ENCODE results near the gene FIS1.
"Not testable (repeated sequence)": the region's sequence is repeated elsewhere in the genome, so short reads cannot be mapped to it uniquely, and the experiment has no call there.

Gene FIS1

DNA sequence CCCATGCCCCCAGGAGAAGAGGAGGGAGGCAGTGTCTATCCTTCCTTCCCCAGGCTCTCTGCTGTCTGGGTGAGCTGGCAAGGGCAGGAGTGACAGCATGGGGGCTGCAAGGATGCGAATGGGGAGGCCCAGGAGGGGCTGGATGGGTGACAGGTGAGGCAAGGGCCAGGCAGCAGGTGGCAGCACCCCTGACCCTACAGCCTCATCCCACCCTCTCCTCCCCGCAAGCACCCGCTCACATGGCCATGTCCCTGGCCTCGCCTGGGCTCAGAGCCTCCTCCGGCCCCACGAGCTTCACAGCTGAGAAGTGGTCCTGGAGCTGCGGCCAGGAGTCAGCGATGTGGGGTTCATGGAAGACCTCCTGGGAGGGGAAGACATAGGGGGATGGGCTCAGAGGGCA lies 32.9 kb downstream of the FIS1 start:
- Mint-ChIP-seq H3K4me1 (ENCODE audit: low read depth) (peaks cover 8% of the 10 kb centered on the region), H3K4me3 (no peak overlapping the region), H3K36me3 (ENCODE audit: low read depth) (peaks cover 32% of the 10 kb centered on the region), H3K9me3 (no peaks in the 10 kb centered on the region), H3K27ac (no peak overlapping the region), H3K27me3 (ENCODE audit: low read depth) (no peaks in the 10 kb centered on the region)
- no peak for DNase-seq (ENCODE audit: low spot score)

DNA sequence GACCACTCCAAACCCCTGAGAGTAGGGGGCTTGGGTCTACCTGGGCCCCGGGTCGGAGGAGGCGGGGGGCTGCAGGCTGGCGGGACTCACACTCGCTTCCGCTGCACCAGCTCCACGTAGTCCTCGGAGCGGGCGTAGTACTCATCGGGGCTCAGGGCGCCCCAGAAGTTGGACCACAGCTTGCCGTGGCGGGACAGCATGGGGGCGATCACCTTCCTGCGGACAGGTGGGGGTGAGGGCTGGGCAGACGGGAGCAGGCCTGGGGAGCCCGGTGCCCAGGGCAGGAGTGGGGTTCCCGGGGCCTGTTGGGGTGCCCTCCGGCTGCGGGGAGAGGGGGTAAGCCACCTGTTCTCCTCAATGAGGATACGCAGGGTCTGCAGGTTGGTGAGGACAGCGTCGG lies 33.4 kb downstream of the FIS1 start:
- Mint-ChIP-seq H3K27ac (no peak overlapping the region), H3K4me3 (no peak overlapping the region), H3K4me1 (ENCODE audit: low read depth) (peaks cover 5% of the 10 kb centered on the region), H3K36me3 (ENCODE audit: low read depth) (peaks cover 29% of the 10 kb centered on the region), H3K27me3 (ENCODE audit: low read depth) (no peaks in the 10 kb centered on the region), H3K9me3 (no peaks in the 10 kb centered on the region)
- DNase-seq (ENCODE audit: low spot score) = no peak

DNA sequence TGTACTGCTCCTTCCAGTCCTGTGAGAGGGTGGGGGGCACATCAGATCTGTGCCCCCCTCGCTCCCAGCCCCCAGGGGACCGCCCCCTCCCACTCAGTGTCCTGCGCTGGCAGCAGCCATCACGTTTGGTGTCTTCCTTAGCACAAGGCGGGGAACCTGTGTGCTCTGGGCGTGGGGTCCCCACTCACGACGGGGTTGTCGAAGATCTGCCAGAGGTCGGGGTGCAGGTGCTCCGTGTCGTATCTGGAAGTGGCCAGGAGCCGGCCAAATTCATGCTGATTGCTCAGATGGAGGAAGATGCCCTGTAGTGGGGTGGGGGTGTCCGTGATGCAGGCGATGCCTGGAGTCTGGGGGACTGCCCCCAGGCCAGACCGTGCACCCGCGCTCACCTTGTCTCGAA lies 34.7 kb downstream of the FIS1 start:
- Mint-ChIP-seq H3K4me3 (no peak overlapping the region), H3K4me1 (ENCODE audit: low read depth) (no peaks in the 10 kb centered on the region), H3K36me3 (ENCODE audit: low read depth) (peaks cover 22% of the 10 kb centered on the region), H3K27ac (no peak overlapping the region), H3K27me3 (ENCODE audit: low read depth) (no peaks in the 10 kb centered on the region), H3K9me3 (no peaks in the 10 kb centered on the region)
- DNase-seq (ENCODE audit: low spot score) = no peak

DNA sequence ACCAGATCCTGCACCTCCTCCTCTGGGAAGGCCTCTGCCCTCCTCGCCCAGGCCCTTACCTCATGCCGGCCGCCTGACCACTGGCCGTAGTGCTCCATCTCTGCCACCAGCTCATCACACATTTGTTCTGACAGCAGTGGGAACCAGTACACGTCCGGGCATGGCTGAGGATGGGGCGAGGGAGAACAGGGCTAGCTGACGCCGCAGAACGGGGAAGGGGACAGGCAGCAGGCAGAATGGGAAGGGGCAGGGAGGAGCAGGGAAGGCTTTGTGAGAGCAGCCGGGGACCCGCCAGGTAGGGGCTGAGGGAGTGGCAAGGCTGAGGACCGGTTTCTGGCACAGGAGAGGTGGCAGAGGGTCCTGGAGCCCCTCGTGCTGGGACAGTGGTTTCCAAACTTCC lies 36.1 kb downstream of the FIS1 start:
- DNase-seq (ENCODE audit: low spot score) = no peak
- H3K27ac Mint-ChIP-seq = no peak overlapping the region
- peaks cover 3% of the 10 kb centered on the region for H3K27me3 Mint-ChIP-seq (ENCODE audit: low read depth)
- H3K9me3 Mint-ChIP-seq = no peaks in the 10 kb centered on the region
- H3K36me3 Mint-ChIP-seq (ENCODE audit: low read depth) = peaks cover 14% of the 10 kb centered on the region
- H3K4me1 Mint-ChIP-seq (ENCODE audit: low read depth) = peaks cover under 1% of the 10 kb centered on the region
- H3K4me3 Mint-ChIP-seq = no peak overlapping the region

DNA sequence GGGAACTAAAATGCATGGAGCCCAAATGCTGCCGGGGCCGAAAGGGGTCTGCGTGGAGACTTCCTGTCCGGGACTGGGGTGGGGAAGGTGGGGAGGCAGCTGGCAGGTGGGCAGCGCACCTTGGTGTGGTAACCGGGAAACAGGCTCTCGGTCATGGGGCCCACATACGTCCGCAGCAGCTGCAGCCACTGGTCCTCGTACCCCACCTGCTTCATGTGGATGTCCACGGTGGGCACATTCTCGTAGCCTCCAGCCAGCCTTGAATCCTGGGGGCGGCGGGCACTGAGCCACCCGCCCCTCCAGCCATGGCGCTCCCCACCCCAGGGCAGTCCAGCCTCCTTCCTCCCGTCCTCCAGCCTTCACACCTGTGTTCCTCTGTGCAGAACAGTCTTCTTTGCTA lies 37.4 kb downstream of the FIS1 start:
- peak overlapping the region; percentile 35 for H3K27ac Mint-ChIP-seq

DNA sequence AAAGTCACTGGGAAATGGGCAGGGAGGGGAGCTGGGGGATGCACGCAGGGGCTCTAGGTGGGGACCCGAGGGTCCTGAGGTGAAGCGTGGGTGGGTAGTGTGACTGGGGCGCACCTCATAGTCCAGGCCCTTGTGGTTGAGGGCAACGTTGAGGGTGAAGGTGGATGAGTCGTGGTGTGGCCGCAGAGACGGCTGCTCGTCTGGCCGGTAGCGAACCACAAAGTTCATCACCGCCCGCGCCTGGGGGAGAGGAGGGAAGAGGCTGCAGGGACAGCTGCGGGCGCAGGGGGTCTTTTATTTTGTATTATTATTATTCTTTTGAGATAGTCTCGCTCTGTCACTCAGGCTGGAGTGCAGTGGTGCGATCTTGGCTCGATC lies 38.2 kb downstream of the FIS1 start:
- no peak for DNase-seq (ENCODE audit: low spot score)
- Mint-ChIP-seq H3K27ac (no peak overlapping the region), H3K27me3 (ENCODE audit: low read depth) (peaks cover 15% of the 10 kb centered on the region), H3K4me1 (ENCODE audit: low read depth) (peaks cover 3% of the 10 kb centered on the region), H3K4me3 (no peak overlapping the region), H3K9me3 (no peaks in the 10 kb centered on the region), H3K36me3 (ENCODE audit: low read depth) (peaks cover 14% of the 10 kb centered on the region)

More for the DNA sequence above, 37.4 kb downstream of the FIS1 start:
- peaks cover 14% of the 10 kb centered on the region for H3K36me3 Mint-ChIP-seq (ENCODE audit: low read depth)
- DNase-seq (ENCODE audit: low spot score) = no peak
- H3K4me3 Mint-ChIP-seq = no peak overlapping the region
- H3K27me3 Mint-ChIP-seq (ENCODE audit: low read depth) = peaks cover 11% of the 10 kb centered on the region
- H3K9me3 Mint-ChIP-seq = no peaks in the 10 kb centered on the region
- peaks cover 3% of the 10 kb centered on the region for H3K4me1 Mint-ChIP-seq (ENCODE audit: low read depth)

DNA sequence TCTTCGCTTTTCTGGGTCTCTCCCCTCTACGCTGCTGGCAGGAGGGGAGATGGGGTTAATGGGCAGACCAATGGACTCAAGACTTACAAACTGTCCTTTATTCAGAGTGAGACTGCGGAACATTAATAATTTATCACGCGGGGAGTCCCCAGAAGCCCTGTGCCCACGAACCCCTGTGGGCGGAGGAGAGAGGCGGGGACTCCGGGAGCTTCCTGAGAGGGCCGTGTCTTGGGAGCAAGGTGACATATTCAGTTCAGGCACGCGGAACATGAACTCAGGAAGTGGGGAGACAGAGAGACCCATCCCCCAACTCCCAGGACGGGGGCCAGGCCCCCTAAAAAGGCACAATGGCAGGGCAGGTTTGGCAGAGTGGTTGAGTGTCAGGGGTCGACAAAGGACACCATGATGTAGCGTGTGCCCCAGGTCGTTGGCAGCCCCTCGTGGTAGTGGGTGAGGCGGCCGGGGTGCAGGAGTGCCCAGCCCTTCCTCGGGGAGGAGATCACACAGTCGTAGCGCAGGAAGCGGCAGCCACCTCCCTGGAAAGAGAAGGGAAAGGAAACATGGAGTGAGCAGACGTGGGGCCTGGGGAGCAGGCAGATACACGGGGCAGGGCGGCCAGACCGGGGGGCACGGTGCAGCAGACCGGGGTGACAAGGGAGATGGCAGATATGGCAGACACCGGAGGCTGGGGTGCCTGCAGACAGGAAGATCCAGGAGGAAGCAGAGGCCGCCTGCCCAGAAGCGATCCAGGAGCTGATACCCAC lies 38.8 kb downstream of the FIS1 start:
- H3K27ac Mint-ChIP-seq = peak overlapping the region; percentile 52
- peaks cover 14% of the 10 kb centered on the region for H3K36me3 Mint-ChIP-seq (ENCODE audit: low read depth)
- no peaks in the 10 kb centered on the region for H3K9me3 Mint-ChIP-seq
- DNase-seq (ENCODE audit: low spot score) = no peak
- H3K4me3 Mint-ChIP-seq = no peak overlapping the region
- H3K27me3 Mint-ChIP-seq (ENCODE audit: low read depth) = peaks cover 21% of the 10 kb centered on the region
- H3K4me1 Mint-ChIP-seq (ENCODE audit: low read depth) = peaks cover 3% of the 10 kb centered on the region

DNA sequence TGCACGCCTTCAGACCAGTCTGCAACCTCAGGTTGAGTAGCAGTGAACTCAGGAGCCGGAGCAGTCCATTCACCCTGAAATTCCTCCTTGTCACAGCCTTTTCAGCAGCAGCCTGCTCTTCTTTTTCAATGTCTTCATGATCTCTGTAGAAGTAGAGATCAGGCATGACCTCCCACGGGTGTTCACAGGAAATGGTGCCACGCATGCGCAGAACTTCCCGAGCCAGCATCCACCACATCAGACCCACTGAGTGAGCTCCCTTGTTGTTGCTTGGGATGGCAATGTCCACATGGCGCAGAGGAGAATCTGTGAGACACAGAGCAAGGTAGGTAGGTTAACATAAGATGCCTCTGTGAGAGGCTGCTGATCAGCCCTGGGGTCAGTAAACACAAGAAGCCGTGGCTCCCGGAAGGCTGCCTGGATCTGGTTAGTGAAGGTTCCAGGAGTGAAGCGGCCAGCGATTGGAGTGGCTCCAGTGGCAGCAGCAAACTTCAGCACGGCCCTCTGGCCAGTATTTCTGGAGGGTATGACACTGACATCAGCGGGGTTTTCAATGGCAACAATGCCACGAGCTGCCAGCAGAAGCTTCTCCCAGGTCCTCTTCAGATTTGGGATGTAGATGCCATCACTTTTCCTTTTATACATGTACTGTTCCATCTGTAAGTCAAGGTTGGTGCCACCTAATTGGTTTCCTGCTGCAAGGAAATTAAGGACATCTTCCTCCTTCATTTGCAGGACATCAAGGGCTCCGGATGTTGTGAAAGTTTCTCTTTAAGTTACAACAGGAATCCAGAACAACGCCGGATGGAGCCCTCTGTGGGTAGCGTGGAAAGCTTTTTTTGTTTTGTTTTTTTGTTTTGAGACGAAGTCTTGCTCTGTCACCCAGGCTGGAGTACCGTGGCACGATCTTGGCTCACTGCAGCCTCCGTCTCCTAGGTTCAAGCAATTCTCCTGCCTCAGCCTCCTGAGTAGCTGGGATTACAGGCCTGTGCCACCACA lies 40.8 kb downstream of the FIS1 start:
- H3K27ac Mint-ChIP-seq = peak overlapping the region; percentile 63
- not testable (repeated sequence) for DNase-seq (ENCODE audit: low spot score); H3K4me1 Mint-ChIP-seq (ENCODE audit: low read depth); H3K9me3 Mint-ChIP-seq
- H3K36me3 Mint-ChIP-seq (ENCODE audit: low read depth) = peaks cover 11% of the 10 kb centered on the region
- H3K27me3 Mint-ChIP-seq (ENCODE audit: low read depth) = peaks cover 33% of the 10 kb centered on the region
- H3K4me3 Mint-ChIP-seq = peak overlapping the region; percentile 58

DNA sequence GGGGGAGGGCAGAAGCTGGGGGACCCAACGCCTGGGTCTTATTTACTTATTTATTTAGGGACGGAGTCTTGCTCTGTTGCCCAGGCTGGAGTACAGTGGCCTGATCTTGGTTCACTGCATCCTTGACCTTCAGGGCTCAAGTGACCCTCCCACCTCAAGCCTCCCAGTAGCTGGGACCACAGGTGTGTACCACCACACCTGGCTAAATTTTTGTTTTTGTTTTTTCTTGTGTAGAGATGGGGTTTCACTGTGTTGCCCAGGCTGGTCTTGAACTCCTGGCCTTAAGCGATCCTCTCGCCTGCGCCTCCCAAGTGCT lies 42.3 kb downstream of the FIS1 start:
- Mint-ChIP-seq H3K9me3 (no peaks in the 10 kb centered on the region), H3K36me3 (ENCODE audit: low read depth) (peaks cover 4% of the 10 kb centered on the region), H3K27ac (no peak overlapping the region), H3K4me3 (no peak overlapping the region), H3K27me3 (ENCODE audit: low read depth) (peaks cover 35% of the 10 kb centered on the region), H3K4me1 (ENCODE audit: low read depth) (peaks cover 6% of the 10 kb centered on the region)
- DNase-seq (ENCODE audit: low spot score) = no peak

DNA sequence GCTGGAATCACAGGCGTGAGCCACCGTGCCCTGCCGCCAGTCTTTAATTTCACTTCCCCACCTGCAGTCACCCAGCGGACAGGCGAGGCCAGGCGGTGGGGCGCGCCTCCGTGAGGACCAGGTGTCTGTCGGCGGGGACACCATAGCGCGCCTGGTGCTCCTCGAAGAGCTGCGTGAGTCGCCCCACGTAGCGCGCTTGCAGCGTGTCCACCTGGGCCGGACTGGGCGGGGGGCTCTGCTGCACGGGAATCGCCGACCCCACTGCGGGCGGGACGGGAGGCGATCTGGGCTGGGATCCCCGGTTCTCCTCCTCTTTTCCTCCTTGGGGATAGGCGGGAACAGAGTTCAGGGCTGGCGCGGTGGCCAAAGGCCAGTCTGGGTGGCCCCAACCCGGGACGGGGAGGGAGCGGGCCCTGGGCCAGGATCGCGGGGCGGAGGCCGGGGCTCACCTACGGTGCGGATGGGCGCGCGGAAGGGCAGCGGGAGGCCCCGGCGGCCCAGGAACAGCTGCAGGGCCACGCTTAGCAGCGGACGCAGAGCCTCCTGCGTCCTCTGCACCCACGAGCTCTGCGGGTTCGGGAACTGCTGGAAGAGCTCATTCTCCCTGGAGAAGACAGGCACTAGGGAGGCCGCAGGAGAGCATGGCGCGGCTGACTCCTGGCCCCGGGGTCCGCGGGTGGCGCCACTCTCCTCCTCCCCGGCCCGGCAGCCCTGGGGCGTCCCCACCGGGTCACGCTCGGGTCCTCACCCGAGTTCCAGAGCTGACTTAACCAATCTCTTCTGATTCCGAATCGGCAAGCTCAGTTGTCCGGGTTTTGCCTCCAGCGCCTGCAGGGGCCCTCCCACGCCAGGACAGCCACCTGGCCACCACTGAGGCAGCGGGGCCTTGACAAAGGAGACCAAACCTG lies 42.9 kb downstream of the FIS1 start:
- Mint-ChIP-seq H3K9me3 (no peaks in the 10 kb centered on the region), H3K4me3 (no peak overlapping the region), H3K36me3 (ENCODE audit: low read depth) (peaks cover 4% of the 10 kb centered on the region), H3K27ac (no peak overlapping the region), H3K4me1 (ENCODE audit: low read depth) (peaks cover 6% of the 10 kb centered on the region), H3K27me3 (ENCODE audit: low read depth) (peaks cover 35% of the 10 kb centered on the region)
- DNase-seq (ENCODE audit: low spot score) = no peak

DNA sequence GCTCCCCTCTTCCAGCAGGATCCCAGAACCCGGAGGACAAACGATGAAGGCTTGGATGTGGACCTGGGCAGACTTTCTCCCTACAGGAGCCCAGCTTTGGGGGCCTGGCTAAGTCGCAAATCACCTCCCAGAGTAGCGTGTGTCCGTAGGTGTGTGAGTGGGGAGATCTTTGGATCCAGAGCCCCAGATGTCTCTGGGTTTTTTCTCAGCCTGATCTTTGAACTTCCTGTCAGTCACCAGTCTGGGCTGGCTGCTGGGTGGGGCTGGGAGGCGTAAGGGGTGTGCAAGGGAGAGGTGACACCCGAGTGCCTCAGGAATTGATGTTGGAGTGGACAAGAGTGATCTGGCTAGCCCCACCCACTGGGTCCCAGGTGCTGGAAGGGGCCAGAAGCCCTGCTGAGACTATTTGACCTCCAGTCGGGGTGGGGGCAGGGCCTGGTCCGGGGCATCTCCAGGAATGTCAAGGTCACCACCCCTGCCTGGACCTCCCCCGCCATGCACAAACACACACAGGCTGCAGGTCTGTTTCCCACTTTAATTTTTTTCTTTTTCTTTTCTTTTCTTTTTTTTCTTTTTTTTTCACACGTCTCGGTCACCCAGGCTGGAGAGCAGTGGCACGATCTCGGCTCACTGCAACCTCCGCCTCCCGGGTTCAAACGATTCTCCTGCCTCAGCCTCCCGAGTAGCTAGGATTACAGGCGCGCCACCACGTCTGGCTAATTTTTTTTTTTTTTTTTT lies 43.9 kb downstream of the FIS1 start, which contains the start of gene MOGAT3:
TSS of gene MOGAT3 (minus strand) at position 175 of the 738 bp plus-strand sequence. CDS start 182 bp downstream, outside the sequence.
- Mint-ChIP-seq H3K27me3 (ENCODE audit: low read depth) (peaks cover 35% of the 10 kb centered on the region), H3K4me1 (ENCODE audit: low read depth) (peaks cover 6% of the 10 kb centered on the region), H3K36me3 (ENCODE audit: low read depth) (peaks cover 1% of the 10 kb centered on the region), H3K4me3 (no peak within 1 kb of the TSS), H3K27ac (no peak within 1 kb of the TSS), H3K9me3 (no peaks in the 10 kb centered on the region)
- DNase-seq (ENCODE audit: low spot score) = no peak

DNA sequence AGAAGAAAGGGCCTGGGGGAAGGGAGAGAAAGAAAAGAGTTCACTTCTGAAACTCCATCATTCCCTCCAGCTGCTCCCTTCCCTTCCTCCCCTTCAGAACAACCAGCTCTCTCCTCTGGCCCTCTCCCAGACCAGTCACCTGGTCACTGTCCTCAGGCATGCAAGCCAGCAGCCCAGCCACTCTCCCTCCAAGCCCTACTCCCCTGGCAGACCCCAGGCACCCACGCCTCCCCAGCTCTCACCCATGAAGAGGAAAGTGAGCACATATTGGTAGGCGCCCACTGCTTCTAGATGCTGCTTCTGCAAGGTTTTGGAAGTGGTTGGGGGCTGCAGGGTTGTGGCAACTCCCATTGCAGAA lies 44.4 kb downstream of the FIS1 start:
- Mint-ChIP-seq H3K27ac (no peak overlapping the region), H3K4me3 (no peak overlapping the region), H3K36me3 (ENCODE audit: low read depth) (no peaks in the 10 kb centered on the region), H3K4me1 (ENCODE audit: low read depth) (peaks cover 6% of the 10 kb centered on the region), H3K27me3 (ENCODE audit: low read depth) (peaks cover 35% of the 10 kb centered on the region), H3K9me3 (no peaks in the 10 kb centered on the region)
- no peak for DNase-seq (ENCODE audit: low spot score)

DNA sequence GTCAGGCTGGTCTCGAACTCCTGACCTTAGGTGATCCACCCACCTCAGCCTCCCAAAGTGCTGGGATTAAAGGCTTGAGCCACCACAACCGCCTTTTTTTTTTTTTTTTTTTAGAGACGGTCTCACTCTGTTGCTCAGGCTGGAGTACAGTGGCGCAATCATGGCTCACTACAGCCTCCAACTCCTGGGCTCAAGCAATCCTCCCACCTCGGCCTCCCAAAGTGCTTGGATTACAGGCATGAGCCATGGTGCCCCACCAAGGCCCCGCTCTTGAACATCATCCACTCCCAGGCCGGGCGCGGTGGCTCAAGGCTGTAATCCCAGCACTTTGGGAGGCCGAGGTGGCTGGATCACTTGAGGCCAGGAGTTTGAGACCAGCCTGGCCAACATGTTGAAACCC lies 45.4 kb downstream of the FIS1 start:
- peaks cover 38% of the 10 kb centered on the region for H3K27me3 Mint-ChIP-seq (ENCODE audit: low read depth)
- not testable (repeated sequence) for H3K4me3 Mint-ChIP-seq; H3K9me3 Mint-ChIP-seq; H3K4me1 Mint-ChIP-seq (ENCODE audit: low read depth); H3K27ac Mint-ChIP-seq; DNase-seq (ENCODE audit: low spot score); H3K36me3 Mint-ChIP-seq (ENCODE audit: low read depth)

Measured in T-helper 2 cell treated with Interferon-gamma antibody and Interleukin-4, amounts not matched to agents 5 μg/mL and 100 μg/mL, for 36 hours (primary cell).